ENCODE data around the gene BRD3OS. TPM values are rescaled to one million over a fixed set of nuclear protein-coding genes. Genes with fewer than 3 reads are reported as not detected.
A peak's percentile ranks its signal among the peaks of the same experiment; 100 is the strongest.

The BRD3OS gene
- total and polyA plus RNA-seq, 2 of the 13 experiments (the other 11 are each of a cell fraction or from before 2014, with no cell fraction given), result 4.9 to 5.7 TPM

- TF ChIP-seq LRRFIP1 (CRISPR knock-in tag; conservative IDR thresholded peaks at IDR 0.05) (no peak), GFI1 (CRISPR knock-in tag; IDR thresholded peaks at IDR 0.05; ENCODE audit: borderline replicate concordance) (no peak), ZNF431 (CRISPR knock-in tag; IDR thresholded peaks at IDR 0.05; ENCODE audit: borderline replicate concordance, low read depth) (no peak), CTCF (CRISPR knock-in tag; IDR thresholded peaks at IDR 0.05) (peak; percentile 44), ZNF740 (CRISPR knock-in tag; IDR thresholded peaks at IDR 0.05) (no peak), PRMT3 (CRISPR knock-in tag; IDR thresholded peaks at IDR 0.05; ENCODE audit: borderline replicate concordance, low read depth) (no peak), POLR2AphosphoS5 (IDR thresholded peaks at IDR 0.05; ENCODE audit: low read depth, low read length) (no peak), ZNF550 (CRISPR knock-in tag; IDR thresholded peaks at IDR 0.05; ENCODE audit: borderline replicate concordance) (no peak), NCOA1 (CRISPR knock-in tag; IDR thresholded peaks at IDR 0.05) (0 out of 2 replicates have a peak, but pooled peaks have one; percentile 40), ZUFSP (CRISPR knock-in tag; IDR thresholded peaks at IDR 0.05; ENCODE audit: borderline replicate concordance) (no peak), FLYWCH1 (CRISPR knock-in tag; IDR thresholded peaks at IDR 0.05) (no peak), GZF1 (CRISPR knock-in tag; IDR thresholded peaks at IDR 0.05) (0 out of 2 replicates have a peak, but pooled peaks have one; percentile 57), NFE2 (CRISPR knock-in tag; IDR thresholded peaks at IDR 0.05) (no peak), KLF12 (CRISPR knock-in tag; IDR thresholded peaks at IDR 0.05; ENCODE audit: borderline replicate concordance) (no peak), STAT5B (CRISPR knock-in tag; IDR thresholded peaks at IDR 0.05) (no peak), STAT6 (CRISPR knock-in tag; IDR thresholded peaks at IDR 0.05; ENCODE audit: borderline replicate concordance) (no peak), SNAI1 (CRISPR knock-in tag; IDR thresholded peaks at IDR 0.05; ENCODE audit: borderline replicate concordance) (no peak), MEF2D (CRISPR knock-in tag; IDR thresholded peaks at IDR 0.05) (peak; percentile 84), LBX2 (CRISPR knock-in tag; IDR thresholded peaks at IDR 0.05; ENCODE audit: borderline replicate concordance) (no peak), SATB2 (CRISPR knock-in tag; IDR thresholded peaks at IDR 0.05) (no peak)
Observed at GRCh38 chr9:133978226-133978898, 46.9 kb upstream of the BRD3OS start (continued).
